Glomerular endothelial cell (primary cell): Measurements from ENCODE around the gene LMF2. TPM values are rescaled to one million over a fixed set of nuclear protein-coding genes. Genes with fewer than 3 reads are reported as not detected.
"Not testable (repeated sequence)": the region's sequence is repeated elsewhere in the genome, so short reads cannot be mapped to it uniquely, and the experiment has no call there.

Experiments used
- DNase-seq: peaks from one replicate; pipeline ENCODE4 v3.0.0-alpha.2; 2011; ENCODE audit warnings: low read depth, low spot score; ENCODE audit errors: extremely low read depth
- total RNA-seq: library from RNA; depleted of rRNA; stranded (reverse); fragments of >200 nt; gene quantifications from 2 replicates; pipeline ENCODE4 v1.2.3, GENCODE V29; 2015

LMF2 gene
- total RNA-seq, 1 donor from 2014 or later: 93.8 TPM

DNA sequence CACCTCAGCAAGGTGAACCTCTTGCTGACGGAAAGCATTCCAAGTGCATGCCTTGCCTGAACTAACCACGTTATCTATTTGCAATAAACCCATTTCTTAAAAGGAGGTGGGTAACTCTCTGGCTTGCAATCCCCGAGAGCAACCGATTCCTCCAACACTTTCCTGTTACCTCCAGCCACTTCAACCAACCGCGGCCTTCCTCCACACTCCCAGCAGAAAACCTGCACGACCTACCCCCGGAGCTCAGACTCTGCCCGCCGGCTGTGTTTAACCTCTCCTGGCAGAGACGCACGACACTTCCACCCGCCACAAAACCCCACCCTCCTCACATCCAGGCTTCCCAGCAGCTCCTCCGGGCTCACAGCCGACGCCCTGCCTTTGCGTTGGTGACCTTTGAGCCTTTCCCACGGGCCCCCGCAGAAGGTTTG, 17.2 kb upstream of the LMF2 start:
- no peak for DNase-seq

DNA sequence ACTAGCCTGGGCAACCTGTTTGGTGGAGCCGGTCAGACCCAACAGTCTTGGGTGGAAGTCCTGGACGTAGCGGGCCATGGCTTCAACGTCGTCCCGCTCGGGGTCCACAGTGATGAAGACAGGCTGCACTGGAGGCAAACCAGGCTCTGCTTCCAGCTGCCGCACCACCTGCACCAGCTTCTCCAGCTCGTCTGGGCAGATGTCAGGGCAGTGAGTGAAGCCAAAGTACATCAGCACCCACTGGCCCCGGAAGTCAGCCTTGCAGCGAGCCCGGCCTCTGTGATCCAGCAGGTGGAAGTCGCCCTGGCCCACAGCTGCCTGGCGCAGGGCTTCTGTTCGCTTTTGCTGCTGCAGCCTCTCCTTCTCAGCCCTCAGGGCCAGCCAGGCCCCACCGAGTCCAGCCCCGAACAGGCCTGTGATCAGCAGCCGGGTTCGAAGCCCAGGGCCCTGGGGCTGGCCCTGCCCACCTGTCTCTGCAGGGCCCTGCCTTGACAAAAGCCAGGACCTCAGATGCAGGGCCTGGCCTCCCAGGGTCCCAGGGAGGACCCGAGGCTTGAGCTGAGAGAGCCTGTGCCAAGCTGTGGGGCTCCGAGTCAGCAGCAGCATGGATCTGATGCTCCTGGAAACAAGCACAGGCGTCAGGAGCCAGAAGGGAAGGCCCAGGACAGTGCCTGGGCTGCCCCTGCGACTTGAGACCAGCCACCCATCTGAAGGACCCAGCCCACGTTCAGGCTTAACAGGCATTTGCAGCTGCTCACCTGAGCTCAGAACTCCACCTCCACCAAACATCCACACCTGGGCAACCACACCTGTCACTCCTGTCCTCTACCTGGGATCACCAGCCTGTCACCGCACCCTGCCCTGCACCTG, 16.5 kb upstream of the LMF2 start:
- no peak for DNase-seq

DNA sequence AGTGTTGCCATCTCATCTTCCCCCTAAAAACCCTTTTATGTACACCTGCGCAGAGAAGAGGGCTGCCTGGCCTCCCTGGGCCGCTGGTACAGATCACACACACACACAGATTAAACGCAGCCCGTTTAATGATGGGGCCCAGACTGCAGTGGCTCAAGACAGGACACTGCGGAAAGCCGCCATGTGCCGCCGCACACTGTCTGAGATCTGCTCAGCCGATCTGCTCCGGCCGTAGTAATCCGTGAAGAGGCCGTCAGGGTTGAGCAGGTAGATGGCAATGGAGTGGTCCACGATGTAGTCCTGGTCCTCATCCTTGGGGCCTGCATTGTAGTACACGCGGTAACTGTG, 15.9 kb upstream of the LMF2 start:
- no peak for DNase-seq

GRCh38 chr22:50522806-50523438, 15.4 kb upstream of the LMF2 start:
- DNase-seq: no peak

- no peak for DNase-seq
Observed at GRCh38 chr22:50522208-50522805, 14.8 kb upstream of the LMF2 start.

DNA sequence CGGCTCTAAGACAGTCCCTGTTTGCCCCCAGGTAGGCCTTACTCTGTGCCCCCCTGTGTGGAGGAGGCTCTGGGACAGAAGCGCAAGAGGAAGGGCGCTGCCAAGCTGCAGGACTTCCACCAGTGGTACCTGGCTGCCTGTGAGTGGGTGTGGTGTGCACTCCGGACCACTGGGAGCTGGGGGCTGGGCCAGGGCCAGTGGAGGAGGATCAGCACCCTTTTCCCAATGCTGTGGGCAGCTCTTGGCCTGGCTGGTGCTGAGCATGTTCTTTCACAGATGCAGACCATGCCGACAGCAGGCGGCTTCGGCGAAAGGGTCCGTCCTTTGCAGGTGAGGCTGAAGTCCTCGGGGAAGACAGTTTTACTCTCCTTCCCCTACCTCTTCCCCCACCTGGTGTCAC, 14.2 kb upstream of the LMF2 start:
- no peak for DNase-seq

DNA sequence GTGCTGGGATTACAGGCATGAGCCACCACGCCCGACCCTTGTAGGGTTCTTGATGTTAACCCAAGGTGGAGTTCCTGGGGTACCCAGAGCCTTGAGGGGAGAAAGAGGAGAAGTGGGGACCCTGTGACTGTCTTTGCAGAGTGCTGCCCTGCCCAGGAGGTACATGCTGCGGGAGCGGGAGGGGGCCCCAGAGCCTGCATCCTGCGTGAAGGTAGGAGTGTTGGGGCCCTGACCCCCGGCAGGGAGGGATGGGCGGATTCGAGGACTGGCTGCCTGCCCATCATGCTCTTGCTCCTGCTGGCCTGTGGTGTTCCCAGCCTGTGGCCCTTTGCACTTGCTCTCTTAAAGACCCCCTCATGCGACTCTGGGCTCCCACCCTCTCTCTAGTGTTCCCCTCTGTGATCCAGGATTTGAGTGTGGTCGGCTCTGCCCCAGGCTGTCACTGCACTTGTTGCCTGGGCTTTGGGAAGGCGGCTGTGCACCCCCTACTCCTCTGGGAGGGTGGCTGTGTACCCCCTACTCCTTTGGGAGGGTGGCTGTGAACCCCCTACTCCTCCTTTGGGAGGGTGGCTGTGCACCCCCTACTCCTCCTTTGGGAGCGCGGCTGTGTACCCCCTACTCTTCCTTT, 13.4 kb upstream of the LMF2 start:
- no peak for DNase-seq

GRCh38 chr22:50520184-50520583, 12.7 kb upstream of the LMF2 start:
- not testable (repeated sequence) for DNase-seq

GRCh38 chr22:50519151-50519550, 11.6 kb upstream of the LMF2 start:
- no peak for DNase-seq

DNA sequence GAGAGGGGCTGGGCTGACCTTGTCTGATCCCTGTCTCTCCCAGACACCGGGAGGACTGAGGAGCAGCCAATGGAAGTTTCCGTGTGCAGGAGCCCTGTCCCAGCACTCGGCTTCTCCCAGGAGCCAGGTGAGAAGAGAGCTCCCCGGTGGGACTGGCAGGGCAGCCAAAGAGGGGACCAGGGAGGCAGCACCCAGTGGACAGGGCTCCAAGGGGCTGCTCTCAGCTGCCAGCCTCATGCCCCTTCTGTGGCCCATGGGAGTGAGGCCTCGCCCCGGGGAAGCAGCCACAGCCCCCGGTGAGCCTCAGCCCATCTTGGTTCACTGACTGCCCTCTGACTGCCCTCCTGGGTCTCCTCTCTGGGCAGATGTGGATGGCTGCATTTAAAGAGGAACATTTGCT, 11.1 kb upstream of the LMF2 start:
- DNase-seq: no peak

DNA sequence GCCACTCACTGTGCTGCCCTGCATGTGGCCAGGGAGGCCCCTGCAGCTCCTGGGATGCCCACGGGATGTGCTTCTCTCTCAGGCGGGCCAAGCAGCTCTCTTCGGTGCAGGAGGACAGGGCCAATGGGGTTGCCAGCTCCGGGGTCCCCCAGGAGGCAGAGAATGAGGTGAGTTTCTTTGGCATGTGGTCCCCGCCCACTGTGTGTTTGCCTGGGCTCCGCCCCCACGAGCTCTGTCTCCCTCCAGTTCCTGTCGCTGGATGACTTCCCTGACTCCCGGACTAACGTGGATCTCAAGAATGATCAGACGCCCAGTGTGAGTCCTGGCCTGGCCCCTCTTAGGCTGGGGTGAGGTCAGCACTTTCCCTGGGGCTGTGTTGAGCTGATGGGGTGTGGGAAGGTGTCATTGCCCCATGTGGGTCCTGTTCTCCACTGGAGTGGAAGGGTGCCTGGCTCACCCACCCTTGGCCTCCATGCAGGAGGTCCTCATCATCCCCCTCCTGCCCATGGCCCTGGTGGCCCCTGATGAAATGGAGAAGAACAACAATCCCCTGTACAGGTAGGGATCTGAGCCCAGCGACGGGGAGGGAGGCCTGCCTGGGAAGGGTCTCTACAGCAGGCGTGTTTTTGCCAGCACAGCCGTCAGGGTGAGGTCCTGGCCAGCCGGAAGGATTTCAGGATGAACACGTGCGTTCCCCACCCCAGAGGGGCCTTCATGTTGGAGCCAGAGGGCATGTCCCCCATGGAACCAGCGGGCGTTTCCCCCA, 10.2 kb upstream of the LMF2 start:
- no peak for DNase-seq

DNA sequence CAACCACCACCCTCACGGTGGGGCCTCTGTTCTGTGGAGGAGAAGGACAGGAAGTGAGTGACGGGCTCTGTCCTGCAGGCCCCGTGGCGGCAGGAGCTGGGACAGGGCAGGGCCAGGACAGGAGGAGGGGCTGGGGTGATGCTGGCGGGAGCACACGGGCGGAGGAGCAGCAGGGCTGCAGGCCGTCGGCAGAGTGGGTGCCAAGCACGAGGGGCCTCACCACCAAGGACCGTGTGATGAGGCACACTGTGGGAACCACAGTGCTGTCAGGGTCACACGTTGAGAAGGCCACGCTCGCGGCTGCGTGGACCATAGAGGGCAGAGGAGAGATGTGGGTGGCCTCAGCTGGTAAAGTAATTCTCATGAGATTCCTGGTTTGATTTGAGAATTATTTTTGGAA, 9.4 kb upstream of the LMF2 start:
- DNase-seq: no peak

GRCh38 chr22:50516068-50516467, 8.6 kb upstream of the LMF2 start:
- no peak for DNase-seq

DNA sequence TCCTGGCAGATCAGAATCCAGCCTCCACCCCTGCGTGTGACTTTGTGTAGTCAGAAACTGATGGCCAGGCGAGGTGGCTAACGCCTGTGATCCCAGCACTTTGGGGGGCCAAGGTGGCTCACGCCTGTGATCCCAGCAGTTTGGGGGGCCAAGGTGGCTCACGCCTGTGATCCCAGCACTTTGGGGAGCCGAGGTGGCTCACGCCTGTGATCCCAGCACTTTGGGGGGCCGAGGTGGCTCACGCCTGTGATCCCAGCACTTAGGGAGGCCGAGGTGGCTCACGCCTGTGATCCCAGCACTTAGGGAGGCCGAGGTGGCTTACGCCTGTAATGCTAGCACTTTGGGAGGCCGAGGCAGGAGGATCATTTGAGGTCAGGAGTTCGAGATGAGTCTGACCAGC, 5.7 kb upstream of the LMF2 start:
- no peak for DNase-seq

- DNase-seq: no peak
Observed at GRCh38 chr22:50508897-50509296, 1.4 kb upstream of the LMF2 start.

GRCh38 chr22:50507991-50508884, 736 bp upstream of the LMF2 start, which contains the start of gene NCAPH2:
NCAPH2 (plus strand) TSS chr22:50508224; CDS start chr22:50508338, 114 bp downstream.
- no peak for DNase-seq

DNA sequence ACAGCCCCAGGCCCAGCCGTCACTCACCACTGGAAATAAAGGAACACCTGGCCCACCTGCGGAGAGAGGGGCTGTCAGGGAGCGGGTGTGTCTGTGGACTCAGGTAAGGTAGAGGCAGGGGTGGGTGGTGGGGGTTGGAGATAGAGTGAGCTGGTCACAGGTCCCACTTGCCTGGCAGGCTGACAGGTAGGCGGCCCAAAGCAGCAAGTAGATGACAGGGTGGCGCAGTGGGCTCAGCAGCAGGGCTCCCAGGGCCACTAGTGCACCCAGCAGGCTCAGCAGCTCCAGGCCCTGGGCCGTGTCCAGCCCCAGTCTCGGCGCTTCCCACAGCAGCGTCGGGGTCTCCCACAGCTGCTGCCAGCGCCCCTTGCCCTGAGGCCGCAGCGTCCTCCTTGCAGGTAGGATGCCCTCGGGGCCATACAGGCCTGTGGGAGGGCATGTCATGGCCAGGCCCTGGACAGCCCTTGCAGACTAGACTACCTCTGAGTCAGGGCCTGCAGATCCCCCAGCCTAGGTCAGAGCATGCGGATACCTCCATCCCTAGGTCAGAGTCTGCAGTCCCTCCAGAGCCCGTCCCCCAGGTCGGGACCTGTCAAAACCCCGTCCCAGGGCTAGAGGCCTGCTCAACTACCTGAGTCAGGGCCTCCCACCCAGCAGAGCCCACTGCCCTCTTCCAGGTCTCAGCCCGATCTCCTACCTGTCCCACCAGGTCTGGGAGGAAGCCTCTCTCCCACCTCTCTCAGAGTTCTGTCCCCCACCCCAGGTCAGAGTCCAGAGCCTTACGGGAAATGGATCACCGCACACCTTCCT, 686 bp downstream of the LMF2 start:
- no peak for DNase-seq

- no peak for DNase-seq
Observed at GRCh38 chr22:50505776-50506610, 1.5 kb downstream of the LMF2 start.
